Testis (tissue), 2 donors: Measurements from ENCODE around the gene RPL18.

Experiments
- POLR2A ChIP-seq: fragments of 450-650 bp; IDR thresholded peaks from one replicate; pipeline ENCODE4 v1.6.1; 2017; ENCODE audit warnings: antibody characterized with exemption, mild to moderate bottlenecking, moderate library complexity
- TF ChIP-seq, protein P1 (sequence below), 3 experiments: fragments of 450-650 bp in 2 of 3; fragments of 200-600 bp in 1 of 3; sonication (generic) in 1 of 3; IDR thresholded peaks; one replicate each; pipeline ENCODE4 v1.5.1; 2016 to 2019; ENCODE audit warnings: antibody characterized with exemption in 3 of 3, mild to moderate bottlenecking in 2 of 3, moderate library complexity in 1 of 3

DNA sequence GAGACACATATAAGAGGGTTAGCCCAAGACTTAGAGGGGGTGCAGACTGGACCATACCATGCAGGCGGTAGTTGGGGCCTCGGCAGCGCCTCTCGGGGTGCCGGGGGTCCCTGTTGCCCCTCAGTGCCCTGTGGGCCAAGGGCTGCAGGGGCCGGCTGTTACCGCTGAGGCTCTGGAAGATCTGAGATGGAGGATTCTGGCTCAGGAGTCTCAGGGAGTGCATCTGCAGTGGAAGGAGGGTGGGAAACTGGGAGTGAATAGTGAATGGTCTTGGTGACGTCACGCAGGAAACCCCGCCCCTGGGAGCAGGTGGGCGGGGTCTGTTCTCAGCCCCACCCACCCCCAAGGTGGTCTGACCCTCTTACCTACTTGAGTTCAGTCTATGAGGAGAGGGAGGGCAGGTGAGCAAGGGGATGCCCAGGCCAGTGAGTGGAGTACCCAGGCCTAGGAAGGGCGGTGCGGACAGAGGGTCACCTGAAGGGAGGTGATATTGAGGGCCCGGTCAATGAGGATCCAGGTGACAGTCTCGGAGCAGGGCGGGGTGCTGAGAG is 19.9 kb upstream of the RPL18 start:
- TF ChIP-seq, protein P1, sequence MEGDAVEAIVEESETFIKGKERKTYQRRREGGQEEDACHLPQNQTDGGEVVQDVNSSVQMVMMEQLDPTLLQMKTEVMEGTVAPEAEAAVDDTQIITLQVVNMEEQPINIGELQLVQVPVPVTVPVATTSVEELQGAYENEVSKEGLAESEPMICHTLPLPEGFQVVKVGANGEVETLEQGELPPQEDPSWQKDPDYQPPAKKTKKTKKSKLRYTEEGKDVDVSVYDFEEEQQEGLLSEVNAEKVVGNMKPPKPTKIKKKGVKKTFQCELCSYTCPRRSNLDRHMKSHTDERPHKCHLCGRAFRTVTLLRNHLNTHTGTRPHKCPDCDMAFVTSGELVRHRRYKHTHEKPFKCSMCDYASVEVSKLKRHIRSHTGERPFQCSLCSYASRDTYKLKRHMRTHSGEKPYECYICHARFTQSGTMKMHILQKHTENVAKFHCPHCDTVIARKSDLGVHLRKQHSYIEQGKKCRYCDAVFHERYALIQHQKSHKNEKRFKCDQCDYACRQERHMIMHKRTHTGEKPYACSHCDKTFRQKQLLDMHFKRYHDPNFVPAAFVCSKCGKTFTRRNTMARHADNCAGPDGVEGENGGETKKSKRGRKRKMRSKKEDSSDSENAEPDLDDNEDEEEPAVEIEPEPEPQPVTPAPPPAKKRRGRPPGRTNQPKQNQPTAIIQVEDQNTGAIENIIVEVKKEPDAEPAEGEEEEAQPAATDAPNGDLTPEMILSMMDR (IDR thresholded peaks at IDR 0.05) = no peak
- no peak for TF ChIP-seq POLR2A
